CD1c-positive myeloid dendritic cell (primary cell): ENCODE results near the gene KCNJ15.
A peak's percentile ranks its signal among the peaks of the same experiment; 100 is the strongest.
"Not testable (repeated sequence)": the region's sequence is repeated elsewhere in the genome, so short reads cannot be mapped to it uniquely, and the experiment has no call there.

Experiments
- DNase-seq: peaks from one replicate; pipeline ENCODE4 v3.0.0-alpha.2; 2016; ENCODE audit errors: extremely low spot score

KCNJ15 gene

GRCh38 chr21:38244885-38245869 lies 11.6 kb upstream of the KCNJ15 start:
- peak; percentile 48 for DNase-seq

GRCh38 chr21:38246511-38246910 lies 10.3 kb upstream of the KCNJ15 start:
- peak; percentile 16 for DNase-seq

- not testable (repeated sequence) for DNase-seq
These were observed 9.7 kb upstream of the KCNJ15 start for GRCh38 chr21:38247054-38247453.

- no peak for DNase-seq
These were observed 8.9 kb upstream of the KCNJ15 start for GRCh38 chr21:38247738-38248510.

GRCh38 chr21:38249256-38249655 lies 7.5 kb upstream of the KCNJ15 start:
- DNase-seq, result no peak

- DNase-seq, result no peak
These were observed 7.0 kb upstream of the KCNJ15 start for GRCh38 chr21:38249696-38250278.

GRCh38 chr21:38250991-38251418 lies 5.8 kb upstream of the KCNJ15 start:
- DNase-seq, result no peak

GRCh38 chr21:38254970-38255369 lies 1.8 kb upstream of the KCNJ15 start:
- DNase-seq, result no peak

- DNase-seq, result peak; percentile 27
These were observed 1.1 kb upstream of the KCNJ15 start for GRCh38 chr21:38255571-38256117.

GRCh38 chr21:38257667-38258066 lies 876 bp downstream of the KCNJ15 start:
- DNase-seq, result peak; percentile 78

GRCh38 chr21:38258521-38259485 lies 2.0 kb downstream of the KCNJ15 start:
- DNase-seq, result peak; percentile 69

- no peak for DNase-seq
These were observed 2.9 kb downstream of the KCNJ15 start for GRCh38 chr21:38259665-38260064.

GRCh38 chr21:38260426-38260825 lies 3.6 kb downstream of the KCNJ15 start:
- no peak for DNase-seq

GRCh38 chr21:38261851-38262250 lies 5.1 kb downstream of the KCNJ15 start:
- no peak for DNase-seq

- DNase-seq, result no peak
These were observed 6.7 kb downstream of the KCNJ15 start for GRCh38 chr21:38263493-38263892.

GRCh38 chr21:38264571-38264970 lies 7.8 kb downstream of the KCNJ15 start:
- no peak for DNase-seq

- no peak for DNase-seq
These were observed 8.4 kb downstream of the KCNJ15 start for GRCh38 chr21:38265166-38265565.

- DNase-seq, result no peak
These were observed 9.9 kb downstream of the KCNJ15 start for GRCh38 chr21:38266732-38267131.

- DNase-seq, result peak; percentile 26
These were observed 10.5 kb downstream of the KCNJ15 start for GRCh38 chr21:38267136-38267755.
